Adipocyte (in vitro differentiated cells): ENCODE data around the gene OTOG.

Experiments used
- DNase-seq: peaks from one replicate; pipeline ENCODE4 v3.0.0-alpha.2; 2015; ENCODE audit warnings: low read depth
- H3K27me3 ChIP-seq: replicated peaks from 2 replicates; pipeline ENCODE4 v1.7.0; 2013; ENCODE audit warnings: mild to moderate bottlenecking, low read length, moderate library complexity; ENCODE audit not compliant: control insufficient read depth, insufficient read depth
- H3K36me3 ChIP-seq: 2 replicates; pipeline ENCODE4 v1.7.0; 2013; ENCODE audit warnings: low read length, mild to moderate bottlenecking, moderate library complexity; ENCODE audit not compliant: control insufficient read depth, insufficient read depth, severe bottlenecking
- H3K4me1 ChIP-seq: 2 replicates; pipeline ENCODE4 v1.7.0; 2013; ENCODE audit warnings: mild to moderate bottlenecking, low read length, moderate library complexity; ENCODE audit not compliant: control insufficient read depth, insufficient read depth
- H3K4me3 ChIP-seq: 2 replicates; pipeline ENCODE4 v1.7.0; 2013; ENCODE audit warnings: mild to moderate bottlenecking, low read length, moderate library complexity
- H3K9ac ChIP-seq: 2 replicates; pipeline ENCODE4 v1.7.0; 2013; ENCODE audit warnings: mild to moderate bottlenecking, low read length, moderate library complexity
- H3K9me3 ChIP-seq: 2 replicates; pipeline ENCODE4 v1.7.0; 2013; ENCODE audit warnings: mild to moderate bottlenecking, low read length, moderate library complexity; ENCODE audit not compliant: control insufficient read depth

The OTOG gene

GRCh38 chr11:17686231-17686980 lies 139.3 kb downstream of the OTOG start:
- Histone ChIP-seq H3K9ac (no peak overlapping the region), H3K27me3 (peaks cover 17% of the 10 kb centered on the region), H3K4me1 (no peaks in the 10 kb centered on the region), H3K9me3 (no peaks in the 10 kb centered on the region), H3K4me3 (no peak overlapping the region), H3K36me3 (no peaks in the 10 kb centered on the region)
- peak; percentile 37 for DNase-seq

GRCh38 chr11:17687946-17688670 lies 141.0 kb downstream of the OTOG start:
- Histone ChIP-seq H3K27me3 (peaks cover 30% of the 10 kb centered on the region), H3K4me3 (no peak overlapping the region), H3K4me1 (no peaks in the 10 kb centered on the region), H3K36me3 (no peaks in the 10 kb centered on the region), H3K9me3 (no peaks in the 10 kb centered on the region), H3K9ac (no peak overlapping the region)
- DNase-seq: no peak

GRCh38 chr11:17691550-17691949 lies 144.5 kb downstream of the OTOG start:
- H3K36me3 ChIP-seq: no peaks in the 10 kb centered on the region
- H3K9ac ChIP-seq: no peak overlapping the region
- no peak for DNase-seq
- H3K4me1 ChIP-seq: no peaks in the 10 kb centered on the region
- no peaks in the 10 kb centered on the region for H3K9me3 ChIP-seq
- no peak overlapping the region for H3K4me3 ChIP-seq
- peaks cover 49% of the 10 kb centered on the region for H3K27me3 ChIP-seq

GRCh38 chr11:17691976-17692375 lies 144.9 kb downstream of the OTOG start:
- Histone ChIP-seq H3K9me3 (no peaks in the 10 kb centered on the region), H3K4me1 (no peaks in the 10 kb centered on the region)

GRCh38 chr11:17692931-17693330 lies 145.9 kb downstream of the OTOG start:
- DNase-seq: no peak
- Histone ChIP-seq H3K4me1 (no peaks in the 10 kb centered on the region), H3K4me3 (no peak overlapping the region), H3K36me3 (no peaks in the 10 kb centered on the region), H3K27me3 (peaks cover 62% of the 10 kb centered on the region), H3K9me3 (no peaks in the 10 kb centered on the region), H3K9ac (no peak overlapping the region)

More at GRCh38 chr11:17691976-17692375, 144.9 kb downstream of the OTOG start:
- H3K27me3 ChIP-seq: peaks cover 53% of the 10 kb centered on the region
- H3K36me3 ChIP-seq: no peaks in the 10 kb centered on the region
- H3K9ac ChIP-seq: no peak overlapping the region
- no peak overlapping the region for H3K4me3 ChIP-seq
- no peak for DNase-seq

GRCh38 chr11:17693531-17693930 lies 146.5 kb downstream of the OTOG start:
- no peaks in the 10 kb centered on the region for H3K4me1 ChIP-seq
- H3K4me3 ChIP-seq: no peak overlapping the region
- no peaks in the 10 kb centered on the region for H3K36me3 ChIP-seq
- H3K9ac ChIP-seq: no peak overlapping the region
- peaks cover 62% of the 10 kb centered on the region for H3K27me3 ChIP-seq
- no peak for DNase-seq
- no peaks in the 10 kb centered on the region for H3K9me3 ChIP-seq

GRCh38 chr11:17694494-17695110 lies 147.5 kb downstream of the OTOG start:
- H3K4me3 ChIP-seq: no peak overlapping the region
- no peaks in the 10 kb centered on the region for H3K36me3 ChIP-seq
- DNase-seq: no peak
- no peak overlapping the region for H3K9ac ChIP-seq
- H3K9me3 ChIP-seq: no peaks in the 10 kb centered on the region
- H3K4me1 ChIP-seq: no peaks in the 10 kb centered on the region
- peaks cover 58% of the 10 kb centered on the region for H3K27me3 ChIP-seq

- H3K9me3 ChIP-seq: no peaks in the 10 kb centered on the region
- no peak for DNase-seq
- H3K36me3 ChIP-seq: no peaks in the 10 kb centered on the region
- H3K4me1 ChIP-seq: no peaks in the 10 kb centered on the region
- no peak overlapping the region for H3K4me3 ChIP-seq
- H3K9ac ChIP-seq: no peak overlapping the region
- peaks cover 58% of the 10 kb centered on the region for H3K27me3 ChIP-seq
These were observed 148.7 kb downstream of the OTOG start for GRCh38 chr11:17695454-17696441.

- Histone ChIP-seq H3K36me3 (no peaks in the 10 kb centered on the region), H3K4me1 (no peaks in the 10 kb centered on the region), H3K4me3 (no peak overlapping the region), H3K9me3 (no peaks in the 10 kb centered on the region), H3K27me3 (peaks cover 53% of the 10 kb centered on the region), H3K9ac (no peak overlapping the region)
- DNase-seq: no peak
These were observed 149.7 kb downstream of the OTOG start for GRCh38 chr11:17696741-17697140.
